Caco-2 (cell line): ENCODE data around the gene GPR171. TPM values are rescaled to one million over a fixed set of nuclear protein-coding genes. Genes with fewer than 3 reads are reported as not detected.
A peak's percentile ranks its signal among the peaks of the same experiment; 100 is the strongest.

Experiments used
- BruUV-seq: library from RNA; stranded (reverse); fragments of 400-500 nt; replicated peaks from 2 replicates; lab custom pipeline; 2021; lab: Mats Ljungman, UMichigan
- CTCF ChIA-PET: fragments of 300-600 bp; sonication (Branson Sonifier 250); formaldehyde crosslinking; loops from one replicate; lab custom pipeline; 2022; ENCODE audit warnings: antibody characterized with exemption; lab: Charles Lee
- POLR2A ChIA-PET: fragments of 300-600 bp; sonication (Branson Sonifier 250); formaldehyde crosslinking; loops from one replicate; lab custom pipeline; 2022; ENCODE audit warnings: antibody characterized with exemption; lab: Charles Lee
- DNase-seq, 2 experiments: peaks; one replicate each; pipeline versions ENCODE4 v3.0.0 to v3.0.0-alpha.2; 2020 to 2022
- H3K27me3 ChIP-seq: replicated peaks from 2 replicates; pipeline ENCODE4 v1.6.0; 2011; ENCODE audit warnings: low read length; ENCODE audit not compliant: control insufficient read depth, insufficient read depth
- H3K36me3 ChIP-seq: 2 replicates; pipeline ENCODE4 v1.5.1; 2011; ENCODE audit warnings: low read length; ENCODE audit not compliant: control insufficient read depth, insufficient read depth
- H3K4me1 ChIP-seq: fragments of 250-450 bp; sonication (Bioruptor Pico); 2 replicates; pipeline ENCODE4 v1.5.1; 2020; ENCODE audit warnings: mild to moderate bottlenecking
- H3K4me3 ChIP-seq: 2 replicates; pipeline ENCODE4 v1.5.1; 2011; ENCODE audit warnings: low read depth, mild to moderate bottlenecking, control low read depth, low read length
- H3K9me3 ChIP-seq: fragments of 250-450 bp; sonication (Bioruptor Pico); 2 replicates; pipeline ENCODE4 v1.5.1; 2020; ENCODE audit warnings: mild to moderate bottlenecking, moderate library complexity
- H3K27ac Mint-ChIP-seq: one replicate; pipeline ENCODE4 v1.8.0; 2022; ENCODE audit warnings: mixed read lengths; ENCODE audit not compliant: unreplicated experiment
- H3K27me3 Mint-ChIP-seq: one replicate; pipeline ENCODE4 v1.8.0; 2022; ENCODE audit warnings: mixed read lengths; ENCODE audit not compliant: insufficient read depth, unreplicated experiment
- H3K36me3 Mint-ChIP-seq: one replicate; pipeline ENCODE4 v1.8.0; 2022; ENCODE audit warnings: mild to moderate bottlenecking, mixed read lengths; ENCODE audit not compliant: insufficient read depth, unreplicated experiment
- H3K4me1 Mint-ChIP-seq: one replicate; pipeline ENCODE4 v1.8.0; 2022; ENCODE audit warnings: low read depth, mixed read lengths; ENCODE audit not compliant: unreplicated experiment
- H3K4me3 Mint-ChIP-seq: one replicate; pipeline ENCODE4 v1.8.0; 2022; ENCODE audit warnings: mild to moderate bottlenecking, moderate library complexity, mixed read lengths; ENCODE audit not compliant: unreplicated experiment
- H3K9me3 Mint-ChIP-seq: one replicate; pipeline ENCODE4 v1.8.0; 2022; ENCODE audit warnings: mixed read lengths; ENCODE audit not compliant: unreplicated experiment
- CTCF ChIP-seq, 2 experiments: fragments of 200-600 bp in 1 of 2; IDR thresholded peaks; 1 replicate in 1 of 2; 2 replicates in 1 of 2; pipeline versions ENCODE4 v1.5.1 to v1.8.0; 2011 to 2022; ENCODE audit warnings: antibody characterized with exemption in 1 of 2, control low read depth in 1 of 2, inconsistent platforms in 1 of 2, low read depth in 1 of 2, low read length in 1 of 2, mild to moderate bottlenecking in 1 of 2, moderate library complexity in 1 of 2; ENCODE audit not compliant: insufficient read depth in 1 of 2, severe bottlenecking in 1 of 2, unreplicated experiment in 1 of 2
- intact Hi-C: fragments of 100-400 bp; cut with micrococcal nuclease; formaldehyde crosslinking; loops from one replicate; pipeline ENCODE4 v1.10.0; 2022; ENCODE audit not compliant: unreplicated experiment
- total RNA-seq: library from RNA; stranded (reverse); gene quantifications from 2 replicates; pipeline ENCODE4 v1.2.3, GENCODE V29; 2022

Gene GPR171
- total RNA-seq, 1 experiment from 2014 or later: not detected

GRCh38 chr3:151227807-151228665 lies 25.0 kb upstream of the GPR171 start:
- TF ChIP-seq CTCF (IDR thresholded peaks at IDR 0.05; ENCODE audit: insufficient read depth in 1 of 2, low read depth in 1 of 2, low read length in 1 of 2, severe bottlenecking in 1 of 2, unreplicated experiment in 1 of 2): peak; percentile 74 to 78
- POLR2A ChIA-PET: no interaction called here
- intact Hi-C loops: loop anchor here (1.0 to 10.0 kb wide), 6 partner anchors 55 to 407 kb away; no protein-coding TSS in a partner anchor
- CTCF ChIA-PET: interaction anchor here (1.3 kb wide), 1 partner anchor 60 kb away, joined by 4 read pairs; no protein-coding TSS in a partner anchor
- H3K4me1 Mint-ChIP-seq: peaks cover 26% of the 10 kb centered on the region
- no peak overlapping the region for H3K4me3 ChIP-seq
- H3K27me3 ChIP-seq: no peaks in the 10 kb centered on the region
- DNase-seq: peak; percentile 57 to 78
- peaks cover 6% of the 10 kb centered on the region for H3K36me3 Mint-ChIP-seq
- no peaks in the 10 kb centered on the region for H3K9me3 Mint-ChIP-seq
- no peaks in the 10 kb centered on the region for H3K36me3 ChIP-seq
- no peaks in the 10 kb centered on the region for H3K27me3 Mint-ChIP-seq
- H3K9me3 ChIP-seq: no peaks in the 10 kb centered on the region
- no peak overlapping the region for H3K27ac Mint-ChIP-seq
- H3K4me1 ChIP-seq: peaks cover 28% of the 10 kb centered on the region
- H3K4me3 Mint-ChIP-seq: peak overlapping the region; percentile 35
- no TSS peak for BruUV-seq

GRCh38 chr3:151227266-151227806 lies 24.3 kb upstream of the GPR171 start:
- Histone ChIP-seq H3K36me3 (no peaks in the 10 kb centered on the region), H3K4me1 (peaks cover 28% of the 10 kb centered on the region), H3K4me3 (no peak overlapping the region), H3K27me3 (no peaks in the 10 kb centered on the region), H3K9me3 (no peaks in the 10 kb centered on the region)
- Mint-ChIP-seq H3K4me3 (no peak overlapping the region), H3K27me3 (no peaks in the 10 kb centered on the region), H3K4me1 (peaks cover 26% of the 10 kb centered on the region), H3K36me3 (peaks cover 9% of the 10 kb centered on the region), H3K9me3 (peaks cover 6% of the 10 kb centered on the region), H3K27ac (no peak overlapping the region)
- POLR2A ChIA-PET: no interaction called here
- intact Hi-C loops: loop anchor here (1.0 to 10.0 kb wide), 6 partner anchors 56 to 407 kb away; no protein-coding TSS in a partner anchor
- no TSS peak for BruUV-seq
- DNase-seq: no peak
- TF ChIP-seq CTCF (IDR thresholded peaks at IDR 0.05; ENCODE audit: insufficient read depth in 1 of 2, low read depth in 1 of 2, low read length in 1 of 2, severe bottlenecking in 1 of 2, unreplicated experiment in 1 of 2): no peak
- CTCF ChIA-PET: no interaction called here

GRCh38 chr3:151226825-151227224 lies 23.8 kb upstream of the GPR171 start:
- POLR2A ChIA-PET: interaction anchor here (0.5 kb wide), 1 partner anchor 61 kb away, joined by 3 read pairs; no protein-coding TSS in a partner anchor
- no peak for DNase-seq
- peaks cover 12% of the 10 kb centered on the region for H3K36me3 Mint-ChIP-seq
- TF ChIP-seq CTCF (IDR thresholded peaks at IDR 0.05; ENCODE audit: insufficient read depth in 1 of 2, low read depth in 1 of 2, low read length in 1 of 2, severe bottlenecking in 1 of 2, unreplicated experiment in 1 of 2): no peak
- CTCF ChIA-PET: no interaction called here
- H3K4me1 ChIP-seq: peaks cover 28% of the 10 kb centered on the region
- peaks cover 26% of the 10 kb centered on the region for H3K4me1 Mint-ChIP-seq
- no peaks in the 10 kb centered on the region for H3K27me3 ChIP-seq
- H3K4me3 ChIP-seq: no peak overlapping the region
- BruUV-seq: TSS peak; percentile 47
- intact Hi-C loops: loop anchor here (1.0 to 10.0 kb wide), 7 partner anchors 29 to 408 kb away; no protein-coding TSS in a partner anchor
- no peak overlapping the region for H3K27ac Mint-ChIP-seq
- no peaks in the 10 kb centered on the region for H3K36me3 ChIP-seq
- H3K9me3 ChIP-seq: 0 out of 2 replicates have a peak, but pooled peaks cover 3% of the 10 kb centered on the region
- no peak overlapping the region for H3K4me3 Mint-ChIP-seq
- no peaks in the 10 kb centered on the region for H3K27me3 Mint-ChIP-seq
- peaks cover 11% of the 10 kb centered on the region for H3K9me3 Mint-ChIP-seq
